IMR-90 (cell line): ENCODE measurements around the gene CAMTA1. TPM values are rescaled to one million over a fixed set of nuclear protein-coding genes. Genes with fewer than 3 reads are reported as not detected.

ENCODE experiments used
- ATAC-seq: fragments of 200-7000 bp; cut with Tn5 transposase; 2 replicates; pipeline ENCODE4 v1.9.1; 2020; ENCODE audit warnings: low read depth, mild to moderate bottlenecking, moderate library complexity
- BruUV-seq: library from RNA; stranded (reverse); fragments of 400-500 nt; replicated peaks from 2 replicates; lab custom pipeline; 2021; lab: Mats Ljungman, UMichigan
- CTCF ChIA-PET: fragments of 300-600 bp; formaldehyde crosslinking; extraction: SDS; loops from one replicate; lab custom pipeline; 2021; ENCODE audit warnings: antibody characterized with exemption; lab: Yijun Ruan, JAX
- POLR2A ChIA-PET: fragments of 300-600 bp; sonication (Branson Sonifier 250); formaldehyde crosslinking; loops from one replicate; lab custom pipeline; 2022; ENCODE audit warnings: antibody characterized with exemption; ENCODE audit not compliant: unreplicated experiment; lab: Charles Lee
- DNase-seq: peaks from one replicate; pipeline ENCODE4 v3.0.0; 2013
- H2AFZ ChIP-seq: replicated peaks from 2 replicates; pipeline ENCODE3; 2013; ENCODE audit warnings: low read length, mild to moderate bottlenecking; ENCODE audit not compliant: poor library complexity
- H2AK5ac ChIP-seq: 2 replicates; pipeline ENCODE4 v1.6.1; 2013; ENCODE audit warnings: low read depth, low read length, inconsistent platforms
- H2AK9ac ChIP-seq: replicated peaks from 2 replicates; pipeline ENCODE3; 2013; ENCODE audit warnings: mild to moderate bottlenecking, low read depth, low read length, moderate library complexity; ENCODE audit not compliant: poor library complexity
- H2BK120ac ChIP-seq: 2 replicates; pipeline ENCODE4 v1.6.1; 2013; ENCODE audit warnings: low read depth, low read length, inconsistent platforms
- H2BK15ac ChIP-seq: 3 replicates; pipeline ENCODE4 v1.6.1; 2013; ENCODE audit warnings: low read depth, low read length, inconsistent platforms
- H2BK20ac ChIP-seq: 2 replicates; pipeline ENCODE4 v1.6.1; 2013; ENCODE audit warnings: low read depth, mild to moderate bottlenecking, inconsistent platforms, low read length, moderate library complexity
- H2BK5ac ChIP-seq: 2 replicates; pipeline ENCODE4 v1.6.1; 2013; ENCODE audit warnings: mild to moderate bottlenecking, low read depth, low read length, inconsistent platforms; ENCODE audit not compliant: poor library complexity, severe bottlenecking
- H3K14ac ChIP-seq: replicated peaks from 2 replicates; pipeline ENCODE4 v1.6.1; 2013; ENCODE audit warnings: low read depth, low read length, inconsistent platforms
- H3K18ac ChIP-seq: 2 replicates; pipeline ENCODE4 v1.6.1; 2013; ENCODE audit warnings: low read depth, low read length, control low read depth
- H3K23ac ChIP-seq: 2 replicates; pipeline ENCODE4 v1.6.1; 2013; ENCODE audit warnings: low read depth, low read length, inconsistent platforms
- H3K27ac ChIP-seq: 2 replicates; pipeline ENCODE4 v1.5.1; 2013; ENCODE audit warnings: mild to moderate bottlenecking, control low read depth, low read length; ENCODE audit not compliant: insufficient read depth
- H3K27me3 ChIP-seq: 2 replicates; pipeline ENCODE4 v1.6.1; 2013; ENCODE audit warnings: low read length; ENCODE audit not compliant: control insufficient read depth, insufficient read depth
- H3K36me3 ChIP-seq: 2 replicates; pipeline ENCODE4 v1.6.1; 2013; ENCODE audit warnings: low read length, mixed read lengths; ENCODE audit not compliant: control insufficient read depth, insufficient read depth
- H3K4ac ChIP-seq: 2 replicates; pipeline ENCODE4 v1.6.1; 2013; ENCODE audit warnings: low read depth, low read length, inconsistent platforms
- H3K4me1 ChIP-seq: 2 replicates; pipeline ENCODE4 v1.6.1; 2013; ENCODE audit warnings: low read length, mixed read lengths; ENCODE audit not compliant: control insufficient read depth, insufficient read depth
- H3K4me2 ChIP-seq: 2 replicates; pipeline ENCODE4 v1.6.1; 2013; ENCODE audit warnings: low read depth, mild to moderate bottlenecking, control low read depth, low read length, moderate library complexity
- H3K4me3 ChIP-seq: 2 replicates; pipeline ENCODE4 v1.5.1; 2013; ENCODE audit warnings: low read depth, mild to moderate bottlenecking, control low read depth, low read length, moderate library complexity; ENCODE audit not compliant: insufficient read depth
- H3K56ac ChIP-seq: 2 replicates; pipeline ENCODE4 v1.6.1; 2013; ENCODE audit warnings: low read length, inconsistent platforms; ENCODE audit not compliant: insufficient read depth; ENCODE audit errors: extremely low read depth
- H3K79me1 ChIP-seq, 2 experiments: 2 replicates each; pipeline ENCODE4 v1.6.1; 2013; ENCODE audit warnings: low read length in 2 of 2, inconsistent platforms in 1 of 2, low read depth in 1 of 2
- H3K9ac ChIP-seq: 2 replicates; pipeline ENCODE4 v1.6.1; 2013; ENCODE audit warnings: low read depth, low read length, control low read depth
- H3K9me1 ChIP-seq: 2 replicates; pipeline ENCODE4 v1.6.1; 2013; ENCODE audit warnings: low read length, inconsistent platforms; ENCODE audit not compliant: insufficient read depth
- H3K9me3 ChIP-seq: 2 replicates; pipeline ENCODE4 v1.6.1; 2013; ENCODE audit warnings: low read length; ENCODE audit not compliant: control insufficient read depth, insufficient read depth
- H4K20me1 ChIP-seq: 2 replicates; pipeline ENCODE4 v1.6.1; 2013; ENCODE audit warnings: low read length, inconsistent platforms; ENCODE audit not compliant: insufficient read depth
- H4K5ac ChIP-seq: 2 replicates; pipeline ENCODE4 v1.6.1; 2013; ENCODE audit warnings: mild to moderate bottlenecking, low read depth, low read length, control low read depth
- H4K8ac ChIP-seq, 2 experiments: 2 replicates each; pipeline ENCODE4 v1.6.1; 2013; ENCODE audit warnings: low read depth in 2 of 2, low read length in 2 of 2, control low read depth in 1 of 2, inconsistent platforms in 1 of 2
- H4K91ac ChIP-seq: 2 replicates; pipeline ENCODE4 v1.6.1; 2013; ENCODE audit warnings: low read depth, low read length, inconsistent platforms; ENCODE audit not compliant: insufficient read depth
- BHLHE40 ChIP-seq: fragments of 150-350 bp; IDR thresholded peaks from 2 replicates; pipeline ENCODE4 v1.6.1; 2016; ENCODE audit warnings: mild to moderate bottlenecking, low read depth, low read length
- CEBPB ChIP-seq: IDR thresholded peaks from 2 replicates; pipeline ENCODE4 v1.6.1; 2012; ENCODE audit warnings: low read depth, low read length, improper control_type of control experiment
- CHD1 ChIP-seq: IDR thresholded peaks from 2 replicates; pipeline ENCODE4 v1.6.1; 2012; ENCODE audit warnings: low read depth, low read length, improper control_type of control experiment
- CTCF ChIP-seq: conservative IDR thresholded peaks from 2 replicates; pipeline ENCODE4 v1.5.1; 2012; ENCODE audit warnings: mild to moderate bottlenecking, low read depth, low read length, improper control_type of control experiment
- ELK1 ChIP-seq: fragments of 150-350 bp; IDR thresholded peaks from 2 replicates; pipeline ENCODE4 v1.6.1; 2016; ENCODE audit warnings: low read depth, mild to moderate bottlenecking, low read length, moderate library complexity, borderline replicate concordance
- FOS ChIP-seq: fragments of 150-350 bp; IDR thresholded peaks from 2 replicates; pipeline ENCODE4 v1.6.1; 2016; ENCODE audit warnings: low read depth, low read length
- MAFK ChIP-seq: IDR thresholded peaks from 2 replicates; pipeline ENCODE4 v1.6.1; 2012; ENCODE audit warnings: low read depth, low read length, improper control_type of control experiment
- MAZ ChIP-seq: IDR thresholded peaks from 2 replicates; pipeline ENCODE4 v1.6.1; 2012; ENCODE audit warnings: low read depth, mild to moderate bottlenecking, low read length, improper control_type of control experiment, moderate library complexity, borderline replicate concordance
- MXI1 ChIP-seq: IDR thresholded peaks from 2 replicates; pipeline ENCODE4 v1.6.1; 2012; ENCODE audit warnings: low read depth, mild to moderate bottlenecking, low read length, moderate library complexity, borderline replicate concordance
- NFE2L2 ChIP-seq: fragments of 150-350 bp; IDR thresholded peaks from 2 replicates; pipeline ENCODE4 v1.6.1; 2016; ENCODE audit warnings: low read depth, mild to moderate bottlenecking, low read length
- POLR2A ChIP-seq: IDR thresholded peaks from 2 replicates; pipeline ENCODE4 v1.6.1; 2012; ENCODE audit warnings: mild to moderate bottlenecking, low read depth, low read length
- RAD21 ChIP-seq: IDR thresholded peaks from 2 replicates; pipeline ENCODE4 v1.6.1; 2012; ENCODE audit warnings: low read length, improper control_type of control experiment
- RCOR1 ChIP-seq: IDR thresholded peaks from 2 replicates; pipeline ENCODE4 v1.6.1; 2012; ENCODE audit warnings: mild to moderate bottlenecking, low read length, improper control_type of control experiment; ENCODE audit not compliant: insufficient replicate concordance
- RFX5 ChIP-seq: IDR thresholded peaks from 2 replicates; pipeline ENCODE4 v1.8.0; 2012; ENCODE audit warnings: low read depth, mild to moderate bottlenecking, low read length, moderate library complexity
- SMC3 ChIP-seq: fragments of 150-350 bp; IDR thresholded peaks from 2 replicates; pipeline ENCODE4 v1.6.1; 2016; ENCODE audit warnings: low read depth, mild to moderate bottlenecking, antibody characterized with exemption, low read length, moderate library complexity
- USF2 ChIP-seq: fragments of 150-350 bp; IDR thresholded peaks from 2 replicates; pipeline ENCODE4 v1.6.1; 2017; ENCODE audit warnings: mild to moderate bottlenecking, antibody characterized with exemption, low read length, low read depth
- WGBS, 2 experiments: methylation state at CpG; one replicate each; pipeline versions ENCODE4 v1.1.5 to v1.1.7; 2013; ENCODE audit warnings: missing lambda C conversion rate in 2 of 2; ENCODE audit not compliant: insufficient read length in 1 of 2; ENCODE audit errors: extremely low coverage in 2 of 2; 5-methylcytosine and 5-hydroxymethylcytosine counted together
- dilution Hi-C: fragments of 300-500 bp; cut with HindIII; formaldehyde crosslinking; loops from one replicate; pipeline ENCODE4 v1.14.3; 2018; ENCODE audit warnings: low sequenced_read_pairs; ENCODE audit not compliant: unreplicated experiment
- in situ Hi-C: fragments of 300-500 bp; cut with MboI; formaldehyde crosslinking; loops from 3 replicates; pipeline ENCODE4 v1.14.3; 2019; ENCODE audit warnings: low sequenced_read_pairs, inconsistent platforms, mixed read lengths
- intact Hi-C: fragments of 100-400 bp; cut with micrococcal nuclease; formaldehyde crosslinking; loops from 2 replicates; pipeline ENCODE4 v1.10.0; 2022
- polyA plus RNA-seq, 3 experiments: library from polyadenylated mRNA; depleted of rRNA; stranded (reverse); fragments of >200 nt; gene quantifications; 2 replicates each; pipeline ENCODE4 v1.2.3, GENCODE V29; 2012; ENCODE audit warnings: low replicate concordance in 1 of 3
- total RNA-seq: library from RNA; depleted of rRNA; stranded (reverse); fragments of >200 nt; gene quantifications from 2 replicates; pipeline ENCODE4 v1.2.3, GENCODE V29; 2012

The CAMTA1 gene
- total and polyA plus RNA-seq, 2 of the 4 experiments (the other 2 are of a cell fraction) = 35.5 to 74.3 TPM

GRCh38 chr1:7447093-7447492 is 661.8 kb downstream of the CAMTA1 start:
- Histone ChIP-seq H4K20me1 (no peaks in the 10 kb centered on the region), H2AK5ac (no peak overlapping the region), H3K9me1 (no peaks in the 10 kb centered on the region), H2BK120ac (no peak overlapping the region), H3K23ac (no peak overlapping the region), H3K14ac (no peak overlapping the region), H2BK15ac (no peak overlapping the region), H4K8ac (no peak overlapping the region), H3K9ac (no peak overlapping the region), H2BK5ac (no peak overlapping the region), H4K91ac (no peak overlapping the region), H3K4me3 (no peak overlapping the region), H3K18ac (no peak overlapping the region), H3K27me3 (no peaks in the 10 kb centered on the region), H2AFZ (no peak overlapping the region), H4K5ac (no peak overlapping the region), H3K79me1 (no peaks in the 10 kb centered on the region), H3K4me1 (no peaks in the 10 kb centered on the region), H2AK9ac (no peak overlapping the region), H3K56ac (no peak overlapping the region), H2BK20ac (no peak overlapping the region), H3K9me3 (no peaks in the 10 kb centered on the region), H3K27ac (no peak overlapping the region), H3K36me3 (no peaks in the 10 kb centered on the region), H3K4ac (no peak overlapping the region), H3K4me2 (no peak overlapping the region)
- 71% methylated on average over 3 of the region's 9 CpGs; no CpG with 5 or more reads in 1 of the 2 experiments for WGBS, 2 experiments
- BruUV-seq = no TSS peak
- ATAC-seq (no peak), DNase-seq (no peak)
- TF ChIP-seq POLR2A (no peak), MAZ (no peak), NFE2L2 (no peak), MXI1 (no peak), USF2 (no peak), MAFK (no peak), BHLHE40 (no peak), RAD21 (no peak), RCOR1 (no peak), FOS (no peak), SMC3 (no peak), CTCF (no peak), ELK1 (no peak), CHD1 (no peak), RFX5 (no peak), CEBPB (no peak)
- in situ Hi-C loops (no loop called here), intact Hi-C loops (no loop called here), dilution Hi-C loops (no loop called here)
- CTCF ChIA-PET = no interaction called here
- POLR2A ChIA-PET = no interaction called here
